WTC11 (cell line): Measurements from ENCODE around the gene OGA. TPM values are rescaled to one million over a fixed set of nuclear protein-coding genes. Genes with fewer than 3 reads are reported as not detected.

ENCODE experiments used
- E2F5 ChIP-seq: sonication (generic); formaldehyde crosslinking; IDR thresholded peaks from 2 replicates; pipeline ENCODE4 v1.8.1; 2022; ENCODE audit warnings: mild to moderate bottlenecking, moderate library complexity, missing genetic modification reagents
- EMX1 ChIP-seq: fragments of 250-450 bp; sonication (Bioruptor Pico); IDR thresholded peaks from 2 replicates; pipeline ENCODE4 v1.8.0; 2021; ENCODE audit warnings: mild to moderate bottlenecking
- ESRRA ChIP-seq: sonication (generic); formaldehyde crosslinking; IDR thresholded peaks from 2 replicates; pipeline ENCODE4 v1.8.1; 2022; ENCODE audit warnings: mild to moderate bottlenecking, missing genetic modification reagents, borderline replicate concordance
- PRDM15 ChIP-seq: sonication (generic); formaldehyde crosslinking; IDR thresholded peaks from 2 replicates; pipeline ENCODE4 v1.8.0; 2022; ENCODE audit warnings: missing genetic modification reagents
- SMAD4 ChIP-seq: sonication (generic); formaldehyde crosslinking; IDR thresholded peaks from 2 replicates; pipeline ENCODE4 v1.8.0; 2022; ENCODE audit warnings: mild to moderate bottlenecking, missing genetic modification reagents
- TCF7 ChIP-seq: sonication (generic); formaldehyde crosslinking; IDR thresholded peaks from 2 replicates; pipeline ENCODE4 v1.8.0; 2022; ENCODE audit warnings: mild to moderate bottlenecking, low read depth, missing genetic modification reagents, moderate library complexity
- ZBTB21 ChIP-seq: sonication (generic); formaldehyde crosslinking; IDR thresholded peaks from 2 replicates; pipeline ENCODE4 v1.8.1; 2023; ENCODE audit warnings: mild to moderate bottlenecking, missing genetic modification reagents, borderline replicate concordance
- ZMAT4 ChIP-seq: fragments of 250-450 bp; sonication (Bioruptor Pico); IDR thresholded peaks from 2 replicates; pipeline ENCODE4 v1.9.0; 2021; ENCODE audit warnings: mild to moderate bottlenecking
- ZNF138 ChIP-seq: sonication (generic); formaldehyde crosslinking; conservative IDR thresholded peaks from 2 replicates; pipeline ENCODE4 v1.8.1; 2022; ENCODE audit warnings: mild to moderate bottlenecking, moderate library complexity, missing genetic modification reagents
- ZNF317 ChIP-seq: sonication (generic); formaldehyde crosslinking; IDR thresholded peaks from 2 replicates; pipeline ENCODE4 v1.8.1; 2023; ENCODE audit warnings: low read depth, mild to moderate bottlenecking, moderate library complexity, missing genetic modification reagents, borderline replicate concordance
- ZNF416 ChIP-seq: fragments of 250-450 bp; sonication (Bioruptor Pico); IDR thresholded peaks from 2 replicates; pipeline ENCODE4 v1.9.0; 2021; ENCODE audit warnings: mild to moderate bottlenecking, inconsistent platforms
- total RNA-seq: library from RNA; stranded (reverse); gene quantifications from 3 replicates; pipeline ENCODE4 v1.2.3, GENCODE V29; 2021
- TF ChIP-seq, protein P1 (sequence below): sonication (generic); formaldehyde crosslinking; conservative IDR thresholded peaks from 2 replicates; pipeline ENCODE4 v1.8.1; 2023; ENCODE audit warnings: mild to moderate bottlenecking, low read depth, missing genetic modification reagents, moderate library complexity
- TF ChIP-seq, protein P2 (sequence below): sonication (generic); formaldehyde crosslinking; IDR thresholded peaks from 2 replicates; pipeline ENCODE4 v1.8.1; 2023; ENCODE audit warnings: mild to moderate bottlenecking, missing genetic modification reagents
- TF ChIP-seq, protein P3 (sequence below): sonication (generic); formaldehyde crosslinking; IDR thresholded peaks from 2 replicates; pipeline ENCODE4 v1.8.0; 2022; ENCODE audit warnings: mild to moderate bottlenecking, missing genetic modification reagents
- TF ChIP-seq, protein P4 (sequence below): fragments of 250-450 bp; sonication (Bioruptor Pico); IDR thresholded peaks from 2 replicates; pipeline ENCODE4 v1.9.0; 2021; ENCODE audit warnings: moderate library complexity, mild to moderate bottlenecking, inconsistent platforms, borderline replicate concordance

The OGA gene
- total RNA-seq, 1 experiment from 2014 or later = 111 TPM

DNA sequence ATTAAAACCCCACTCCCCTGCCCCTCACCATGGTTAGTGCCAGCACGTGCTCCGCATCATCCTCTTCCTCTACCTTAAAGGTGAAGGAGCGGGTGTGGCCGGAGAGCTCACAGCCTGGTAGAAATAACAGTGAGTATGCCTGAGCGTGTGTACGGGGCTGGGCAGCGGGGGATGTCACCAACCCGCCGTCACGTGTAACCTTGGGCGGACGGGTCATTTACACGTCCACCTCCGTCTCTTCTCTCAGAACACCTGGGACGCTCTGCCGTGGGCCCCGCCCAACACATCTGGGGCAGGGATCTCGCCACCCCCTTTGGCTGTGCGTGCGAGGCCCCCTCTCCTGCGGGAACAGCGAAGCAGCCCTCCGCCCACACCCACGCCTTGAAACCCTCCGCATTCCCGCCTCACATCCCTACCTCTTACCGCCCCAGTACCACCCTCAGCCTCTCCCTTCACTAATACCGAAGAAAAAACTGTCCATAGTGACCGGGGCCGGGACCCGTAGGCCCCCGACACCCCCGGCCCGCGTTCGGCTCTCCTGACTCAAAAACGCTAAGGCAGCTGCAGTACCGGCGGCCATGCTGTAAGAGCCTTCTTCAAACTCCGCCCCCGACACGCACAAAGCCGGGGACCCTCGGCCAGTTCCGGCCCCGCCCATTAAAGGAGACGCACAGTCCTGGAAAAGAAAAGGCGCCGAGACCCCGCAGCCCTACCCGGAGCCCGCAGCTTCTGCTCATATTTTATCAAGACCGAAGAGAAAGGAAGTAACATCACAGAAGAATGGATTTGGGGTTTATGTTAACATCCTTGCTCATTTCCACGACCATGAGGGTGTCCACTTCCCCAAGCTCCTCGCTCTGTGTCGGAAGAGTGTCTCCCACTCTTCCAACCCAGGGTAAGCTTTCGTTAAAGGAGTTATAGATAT lies 35.2 kb downstream of the OGA start, which contains the start of gene NPM3 (continued):
- TF ChIP-seq, protein P1, sequence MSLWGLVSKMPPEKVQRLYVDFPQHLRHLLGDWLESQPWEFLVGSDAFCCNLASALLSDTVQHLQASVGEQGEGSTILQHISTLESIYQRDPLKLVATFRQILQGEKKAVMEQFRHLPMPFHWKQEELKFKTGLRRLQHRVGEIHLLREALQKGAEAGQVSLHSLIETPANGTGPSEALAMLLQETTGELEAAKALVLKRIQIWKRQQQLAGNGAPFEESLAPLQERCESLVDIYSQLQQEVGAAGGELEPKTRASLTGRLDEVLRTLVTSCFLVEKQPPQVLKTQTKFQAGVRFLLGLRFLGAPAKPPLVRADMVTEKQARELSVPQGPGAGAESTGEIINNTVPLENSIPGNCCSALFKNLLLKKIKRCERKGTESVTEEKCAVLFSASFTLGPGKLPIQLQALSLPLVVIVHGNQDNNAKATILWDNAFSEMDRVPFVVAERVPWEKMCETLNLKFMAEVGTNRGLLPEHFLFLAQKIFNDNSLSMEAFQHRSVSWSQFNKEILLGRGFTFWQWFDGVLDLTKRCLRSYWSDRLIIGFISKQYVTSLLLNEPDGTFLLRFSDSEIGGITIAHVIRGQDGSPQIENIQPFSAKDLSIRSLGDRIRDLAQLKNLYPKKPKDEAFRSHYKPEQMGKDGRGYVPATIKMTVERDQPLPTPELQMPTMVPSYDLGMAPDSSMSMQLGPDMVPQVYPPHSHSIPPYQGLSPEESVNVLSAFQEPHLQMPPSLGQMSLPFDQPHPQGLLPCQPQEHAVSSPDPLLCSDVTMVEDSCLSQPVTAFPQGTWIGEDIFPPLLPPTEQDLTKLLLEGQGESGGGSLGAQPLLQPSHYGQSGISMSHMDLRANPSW = no peak
- TF ChIP-seq, protein P2, sequence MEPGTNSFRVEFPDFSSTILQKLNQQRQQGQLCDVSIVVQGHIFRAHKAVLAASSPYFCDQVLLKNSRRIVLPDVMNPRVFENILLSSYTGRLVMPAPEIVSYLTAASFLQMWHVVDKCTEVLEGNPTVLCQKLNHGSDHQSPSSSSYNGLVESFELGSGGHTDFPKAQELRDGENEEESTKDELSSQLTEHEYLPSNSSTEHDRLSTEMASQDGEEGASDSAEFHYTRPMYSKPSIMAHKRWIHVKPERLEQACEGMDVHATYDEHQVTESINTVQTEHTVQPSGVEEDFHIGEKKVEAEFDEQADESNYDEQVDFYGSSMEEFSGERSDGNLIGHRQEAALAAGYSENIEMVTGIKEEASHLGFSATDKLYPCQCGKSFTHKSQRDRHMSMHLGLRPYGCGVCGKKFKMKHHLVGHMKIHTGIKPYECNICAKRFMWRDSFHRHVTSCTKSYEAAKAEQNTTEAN (CRISPR knock-in tag) = no peak
- TF ChIP-seq EMX1 (peak; percentile 38), SMAD4 (no peak), PRDM15 (CRISPR knock-in tag) (no peak), E2F5 (CRISPR knock-in tag) (0 out of 2 replicates have a peak, but pooled peaks have one; percentile 28), ZNF416 (CRISPR knock-in tag) (no peak), ZNF138 (CRISPR knock-in tag) (0 out of 2 replicates have a peak, but pooled peaks have one; percentile 9), ZNF317 (CRISPR knock-in tag) (no peak), ESRRA (CRISPR knock-in tag) (no peak), ZBTB21 (CRISPR knock-in tag) (no peak), ZMAT4 (CRISPR knock-in tag) (no peak), TCF7 (CRISPR knock-in tag) (no peak)
- TF ChIP-seq, protein P3, sequence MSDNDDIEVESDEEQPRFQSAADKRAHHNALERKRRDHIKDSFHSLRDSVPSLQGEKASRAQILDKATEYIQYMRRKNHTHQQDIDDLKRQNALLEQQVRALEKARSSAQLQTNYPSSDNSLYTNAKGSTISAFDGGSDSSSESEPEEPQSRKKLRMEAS = peak; percentile 50; the same call in 1 of the 2 replicates
- TF ChIP-seq, protein P4, sequence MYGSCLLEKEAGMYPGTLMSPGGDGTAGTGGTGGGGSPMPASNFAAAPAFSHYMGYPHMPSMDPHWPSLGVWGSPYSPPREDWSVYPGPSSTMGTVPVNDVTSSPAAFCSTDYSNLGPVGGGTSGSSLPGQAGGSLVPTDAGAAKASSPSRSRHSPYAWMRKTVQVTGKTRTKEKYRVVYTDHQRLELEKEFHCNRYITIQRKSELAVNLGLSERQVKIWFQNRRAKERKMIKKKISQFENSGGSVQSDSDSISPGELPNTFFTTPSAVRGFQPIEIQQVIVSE = no peak; the same call in 1 of the 2 replicates
